Panc1 (cell line): ENCODE results near the gene ACTN3. TPM values are rescaled to one million over a fixed set of nuclear protein-coding genes. Genes with fewer than 3 reads are reported as not detected.

ENCODE experiments used
- total RNA-seq: library from RNA; stranded (reverse); gene quantifications from one replicate; pipeline ENCODE4 v1.2.1, GENCODE V29; 2021; ENCODE audit not compliant: unreplicated experiment

ACTN3 gene
- total RNA-seq, 1 experiment from 2014 or later: 0.13 TPM

Other genes starting within 250 kb of the ACTN3 start
- gene CD248, start 229.9 kb upstream of the ACTN3 start, total RNA-seq: 0.15 TPM
- 21.7 TPM for gene RIN1, start 210.5 kb upstream of the ACTN3 start, total RNA-seq
- 80.5 TPM for gene BRMS1, start 201.8 kb upstream of the ACTN3 start, total RNA-seq
- gene B4GAT1, start 199.3 kb upstream of the ACTN3 start, total RNA-seq: 29.3 TPM
- 28.3 TPM for gene SLC29A2, start 175.1 kb upstream of the ACTN3 start, total RNA-seq
- 0.08 TPM for gene NPAS4, start 125.9 kb upstream of the ACTN3 start, total RNA-seq
- gene MRPL11, start 108.1 kb upstream of the ACTN3 start, total RNA-seq: 158 TPM
- 9.1 TPM for gene PELI3, start 80.0 kb upstream of the ACTN3 start, total RNA-seq
- gene DPP3, start 66.5 kb upstream of the ACTN3 start, total RNA-seq: 180 TPM
- 26.9 TPM for gene BBS1, start 36.3 kb upstream of the ACTN3 start, total RNA-seq
- gene ZDHHC24, start 855 bp upstream of the ACTN3 start, total RNA-seq: 29.5 TPM
- 28.7 TPM for gene CTSF, start 21.7 kb downstream of the ACTN3 start, total RNA-seq
- 2.0 TPM for gene CCDC87, start 46.2 kb downstream of the ACTN3 start, total RNA-seq
- 55.3 TPM for gene CCS, start 46.3 kb downstream of the ACTN3 start, total RNA-seq
- 93.9 TPM for gene RBM14, start 69.7 kb downstream of the ACTN3 start, total RNA-seq
- gene RBM4, start 91.8 kb downstream of the ACTN3 start, total RNA-seq: 195 TPM
- gene RBM4B, start 131.0 kb downstream of the ACTN3 start, total RNA-seq: 33.6 TPM
- 7.3 TPM for gene SPTBN2, start 182.3 kb downstream of the ACTN3 start, total RNA-seq